Measurements from ENCODE around the gene NSMCE3.

Gene NSMCE3

GRCh38 chr15:29269485-29270168, at the start of gene NSMCE3:
Gene NSMCE3 (minus strand): TSS chr15:29269822. CDS start chr15:29269705, 117 bp downstream.
- peak; percentile 94 for DNase-seq (ENCODE audit: low spot score)

DNA sequence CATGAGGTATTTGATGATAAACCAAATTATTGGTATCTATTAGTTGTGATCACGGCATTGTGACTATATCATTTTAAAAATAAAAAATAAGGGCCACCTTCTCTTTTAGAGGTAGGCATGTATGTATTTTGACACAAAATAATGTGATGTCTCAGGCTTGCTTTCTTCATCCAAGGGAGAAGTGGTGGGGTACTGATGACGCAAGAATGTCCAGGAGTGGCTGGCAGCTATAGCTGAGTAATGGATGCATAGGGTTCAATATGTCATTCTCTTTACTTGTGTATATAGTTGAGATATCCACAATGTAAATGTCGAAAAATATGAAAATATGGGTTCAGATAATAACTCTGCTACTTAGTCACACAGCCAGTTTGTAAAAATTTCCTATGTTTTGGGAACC, 46.8 kb upstream of the NSMCE3 start:
- DNase-seq (ENCODE audit: low spot score), result no peak

- peak; percentile 28 for DNase-seq (ENCODE audit: low spot score)
Observed at GRCh38 chr15:29312387-29312786, 42.8 kb upstream of the NSMCE3 start.

DNA sequence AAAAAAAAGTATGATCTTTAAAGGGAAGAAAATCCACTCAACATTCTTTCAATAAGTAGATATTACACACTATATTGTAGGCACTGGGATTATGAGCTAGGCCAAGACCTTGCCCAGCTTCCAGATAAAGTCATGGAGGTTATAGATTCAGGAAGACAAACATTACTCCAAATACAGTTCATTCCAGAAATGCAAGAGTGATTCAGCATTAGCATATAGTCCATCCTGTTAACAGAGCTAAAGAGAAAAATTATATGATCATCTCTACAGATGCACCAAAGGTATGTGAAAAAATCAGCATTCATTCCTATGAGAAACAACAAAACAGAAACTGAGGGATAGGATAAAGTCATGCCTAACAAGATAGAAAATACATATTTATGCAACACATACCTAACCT, 42.1 kb upstream of the NSMCE3 start:
- DNase-seq (ENCODE audit: low spot score), result no peak

- no peak for DNase-seq (ENCODE audit: low spot score)
Observed at GRCh38 chr15:29309139-29309538, 39.5 kb upstream of the NSMCE3 start.

- DNase-seq (ENCODE audit: low spot score), result no peak
Observed at GRCh38 chr15:29308299-29308698, 38.7 kb upstream of the NSMCE3 start.

- DNase-seq (ENCODE audit: low spot score), result no peak
Observed at GRCh38 chr15:29305556-29305955, 35.9 kb upstream of the NSMCE3 start.

DNA sequence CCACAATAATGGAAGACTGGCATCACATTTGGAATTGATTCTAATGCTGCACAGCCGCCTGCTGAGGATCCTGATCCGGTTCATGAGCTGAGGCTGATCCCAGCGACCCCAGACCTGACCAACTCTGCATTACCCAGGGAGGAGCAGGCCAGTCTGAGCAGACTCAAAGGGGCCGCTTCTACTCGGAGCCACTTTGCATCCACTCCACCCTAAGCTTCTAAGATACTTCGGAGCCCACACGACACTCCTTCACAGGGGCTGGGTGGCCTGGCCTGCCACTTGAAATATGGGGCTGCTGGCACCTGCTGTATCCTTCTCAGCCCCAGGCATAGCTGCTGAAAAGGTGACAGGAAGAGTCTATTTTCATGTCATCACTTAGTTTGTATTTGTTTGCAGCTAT, 33.2 kb upstream of the NSMCE3 start:
- no peak for DNase-seq (ENCODE audit: low spot score)

- DNase-seq (ENCODE audit: low spot score), result no peak
Observed at GRCh38 chr15:29299784-29300183, 30.2 kb upstream of the NSMCE3 start.

- no peak for DNase-seq (ENCODE audit: low spot score)
Observed at GRCh38 chr15:29299331-29299730, 29.7 kb upstream of the NSMCE3 start.

GRCh38 chr15:29294732-29295325, 25.2 kb upstream of the NSMCE3 start:
- DNase-seq (ENCODE audit: low spot score), result no peak

GRCh38 chr15:29291067-29291845, 21.6 kb upstream of the NSMCE3 start:
- DNase-seq (ENCODE audit: low spot score), result no peak

DNA sequence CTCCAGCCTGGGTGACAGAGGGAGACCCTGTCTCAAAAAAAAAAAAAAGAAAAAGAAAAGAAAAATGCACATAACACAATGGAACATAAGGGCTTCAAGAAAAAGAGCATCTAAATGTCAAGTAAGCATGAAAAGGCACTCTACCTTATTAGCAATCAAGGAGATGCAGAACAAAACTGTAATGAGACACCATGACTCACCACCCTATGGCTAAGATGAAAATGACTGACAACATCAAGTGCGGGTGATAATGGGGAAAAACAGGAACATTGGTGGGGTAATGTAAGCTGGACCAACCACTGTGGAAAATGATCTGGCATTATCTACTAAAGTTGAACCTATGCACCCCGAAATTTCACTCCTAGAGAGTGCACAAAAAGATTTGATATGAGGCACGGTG, 19.6 kb upstream of the NSMCE3 start:
- no peak for DNase-seq (ENCODE audit: low spot score)

- no peak for DNase-seq (ENCODE audit: low spot score)
Observed at GRCh38 chr15:29285386-29285785, 15.8 kb upstream of the NSMCE3 start.

DNA sequence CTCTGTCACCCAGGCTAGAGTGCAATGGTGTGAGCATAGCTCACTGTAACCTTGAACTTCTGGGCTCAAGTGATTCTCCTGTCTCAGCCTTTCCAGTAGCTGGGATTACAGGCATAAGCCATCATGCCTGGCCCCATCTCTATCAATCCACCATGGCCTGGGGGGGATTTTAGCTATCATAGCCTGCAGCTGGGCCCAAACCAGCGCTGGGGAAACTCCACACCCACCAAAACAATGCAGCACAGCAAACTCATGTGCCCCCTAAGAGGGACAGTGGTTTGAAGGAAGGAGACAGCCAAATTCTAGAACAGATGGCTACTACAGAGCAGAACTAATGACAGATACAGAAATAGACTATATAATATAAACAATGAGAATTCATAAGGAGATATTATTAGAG, 13.8 kb upstream of the NSMCE3 start:
- no peak for DNase-seq (ENCODE audit: low spot score)

GRCh38 chr15:29280514-29280913, 10.9 kb upstream of the NSMCE3 start:
- no peak for DNase-seq (ENCODE audit: low spot score)

DNA sequence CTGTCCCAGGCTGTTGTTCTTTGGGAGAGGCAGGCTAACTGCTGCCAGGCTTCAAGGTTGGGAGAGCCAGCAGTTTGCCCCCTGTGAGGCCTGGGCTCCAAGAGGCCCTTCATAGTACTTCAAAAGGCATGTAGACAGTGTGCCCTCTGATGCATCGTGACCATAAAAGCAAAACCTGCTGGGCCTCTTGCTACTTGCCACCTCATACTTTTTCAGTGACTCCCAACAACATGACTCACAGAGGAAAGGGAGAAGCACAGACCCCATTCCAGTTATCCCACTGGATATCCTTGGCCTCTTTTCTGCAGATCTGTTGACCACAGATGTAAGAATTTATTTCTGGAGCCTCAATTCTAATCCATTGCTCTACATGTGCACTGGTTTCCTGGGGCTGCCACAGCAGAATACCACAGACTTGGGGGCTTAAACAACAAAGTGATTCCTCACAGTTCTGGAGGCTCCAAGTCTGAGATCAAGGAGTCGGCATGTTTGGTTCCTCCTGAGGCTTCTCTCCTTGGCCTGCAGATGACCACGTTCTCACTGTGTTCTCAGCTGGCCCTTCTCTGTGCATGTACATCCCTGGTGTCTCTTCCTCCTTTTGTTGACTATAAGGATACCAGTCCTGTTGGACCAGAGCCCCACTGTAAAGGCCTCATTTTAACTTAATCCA, 8.9 kb upstream of the NSMCE3 start:
- DNase-seq (ENCODE audit: low spot score), result peak; percentile 90

DNA sequence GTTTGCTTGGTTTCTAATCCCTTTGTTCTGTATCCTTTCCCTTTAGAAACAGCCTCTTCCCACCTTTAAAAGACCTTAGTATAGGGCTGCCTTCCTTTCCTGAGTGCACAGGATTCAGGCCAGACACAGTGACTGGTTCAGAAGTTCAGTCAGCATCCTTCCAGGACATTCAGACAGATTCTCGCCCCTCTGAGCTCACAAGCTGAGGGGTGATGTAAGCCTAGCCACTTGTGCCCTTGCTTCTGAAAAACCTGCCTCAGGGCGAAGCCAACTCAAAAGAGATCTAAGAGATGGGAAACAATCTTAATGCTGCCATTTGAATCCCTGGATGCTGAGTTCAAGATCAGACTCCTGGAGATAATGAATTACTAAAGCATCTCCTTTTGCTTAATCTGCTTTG, 6.7 kb upstream of the NSMCE3 start:
- no peak for DNase-seq (ENCODE audit: low spot score)

- no peak for DNase-seq (ENCODE audit: low spot score)
Observed at GRCh38 chr15:29275855-29276254, 6.2 kb upstream of the NSMCE3 start.

DNA sequence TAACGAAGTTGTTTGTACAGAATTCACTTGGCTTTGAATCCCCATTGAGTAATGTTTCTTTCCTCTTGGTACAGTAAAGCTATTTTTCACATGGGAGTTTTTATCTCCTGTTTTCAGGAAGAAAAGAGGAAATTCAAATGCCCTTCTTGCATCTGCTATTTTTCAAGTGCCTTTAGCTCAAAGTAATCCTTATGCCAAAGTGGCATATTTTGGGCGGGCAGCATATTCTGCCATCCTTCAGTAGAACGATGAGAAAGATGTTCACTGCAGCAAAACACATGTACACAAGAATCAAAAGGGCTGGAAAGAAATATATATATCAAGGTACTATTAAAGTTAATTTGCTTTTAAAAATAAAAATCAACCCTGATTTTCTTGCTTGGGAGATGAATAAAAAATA, 5.3 kb upstream of the NSMCE3 start:
- DNase-seq (ENCODE audit: low spot score), result no peak

GRCh38 chr15:29272219-29272618, 2.6 kb upstream of the NSMCE3 start:
- DNase-seq (ENCODE audit: low spot score), result no peak

GRCh38 chr15:29270976-29271375, 1.4 kb upstream of the NSMCE3 start:
- no peak for DNase-seq (ENCODE audit: low spot score)

Measured in AG08395 (cell line).